Osteoblast (primary cell): ENCODE measurements around the gene MBD3L4. TPM values are rescaled to one million over a fixed set of nuclear protein-coding genes. Genes with fewer than 3 reads are reported as not detected.
A peak's percentile ranks its signal among the peaks of the same experiment; 100 is the strongest.
"Not testable (repeated sequence)": the region's sequence is repeated elsewhere in the genome, so short reads cannot be mapped to it uniquely, and the experiment has no call there.

ENCODE experiments used
- DNase-seq: peaks from one replicate; pipeline ENCODE4 v3.0.0; 2011; ENCODE audit warnings: low spot score, mixed read lengths; ENCODE audit not compliant: insufficient read length; ENCODE audit errors: missing footprints
- H2AFZ ChIP-seq: 2 replicates; pipeline ENCODE4 v1.6.0; 2011; ENCODE audit warnings: mild to moderate bottlenecking, low read length
- H3K27ac ChIP-seq: 2 replicates; pipeline ENCODE4 v1.5.1; 2011; ENCODE audit warnings: mild to moderate bottlenecking, low read depth, low read length, moderate library complexity
- H3K27me3 ChIP-seq: 2 replicates; pipeline ENCODE4 v1.6.0; 2012; ENCODE audit warnings: mild to moderate bottlenecking, control low read depth, inconsistent platforms, low read length, moderate library complexity; ENCODE audit not compliant: insufficient read depth
- H3K36me3 ChIP-seq: 2 replicates; pipeline ENCODE4 v1.5.1; 2011; ENCODE audit warnings: mild to moderate bottlenecking, low read length, control low read depth, moderate library complexity; ENCODE audit not compliant: insufficient read depth
- H3K4me1 ChIP-seq: 2 replicates; pipeline ENCODE4 v1.5.1; 2011; ENCODE audit warnings: mild to moderate bottlenecking, low read length, control low read depth, moderate library complexity; ENCODE audit not compliant: insufficient read depth
- H3K4me2 ChIP-seq: 2 replicates; pipeline ENCODE4 v1.6.0; 2011; ENCODE audit warnings: mild to moderate bottlenecking, low read length; ENCODE audit not compliant: insufficient read depth
- H3K4me3 ChIP-seq: fragments of 200-600 bp; sonication (generic); 3 replicates; pipeline ENCODE4 v1.5.1; 2012; ENCODE audit warnings: mild to moderate bottlenecking, low read length, inconsistent platforms; ENCODE audit not compliant: insufficient read depth
- H3K79me2 ChIP-seq: 2 replicates; pipeline ENCODE4 v1.6.0; 2012; ENCODE audit warnings: mild to moderate bottlenecking, low read length, control low read depth, inconsistent platforms; ENCODE audit not compliant: insufficient read depth
- H3K9me3 ChIP-seq: 2 replicates; pipeline ENCODE4 v1.5.1; 2011; ENCODE audit warnings: low read depth, low read length, control low read depth
- H4K20me1 ChIP-seq: 2 replicates; pipeline ENCODE4 v1.6.0; 2012; ENCODE audit warnings: mild to moderate bottlenecking, low read length, control low read depth; ENCODE audit not compliant: insufficient read depth
- total RNA-seq: library from RNA; depleted of rRNA; stranded (reverse); fragments of >200 nt; gene quantifications from 2 replicates; pipeline ENCODE4 v1.2.3, GENCODE V29; 2012
- TF ChIP-seq, protein P1 (sequence below): IDR thresholded peaks from 2 replicates; pipeline ENCODE4 v1.5.1; 2011; ENCODE audit warnings: mild to moderate bottlenecking, low read depth, low read length, moderate library complexity; ENCODE audit errors: extremely low read depth

Gene MBD3L4
- total RNA-seq = not detected in 2 replicates

- not testable (repeated sequence) for H3K4me2 ChIP-seq, H3K27me3 ChIP-seq, H3K79me2 ChIP-seq, DNase-seq, H3K4me1 ChIP-seq, H3K27ac ChIP-seq, H3K9me3 ChIP-seq, H4K20me1 ChIP-seq, H3K4me3 ChIP-seq, H3K36me3 ChIP-seq, H2AFZ ChIP-seq
These were observed at the start of gene MBD3L4 for GRCh38 chr19:7040079-7040478. Gene MBD3L4, minus strand, starts transcription at chr19:7040179. Its CDS starts 35 bp downstream, at chr19:7040144.

DNA sequence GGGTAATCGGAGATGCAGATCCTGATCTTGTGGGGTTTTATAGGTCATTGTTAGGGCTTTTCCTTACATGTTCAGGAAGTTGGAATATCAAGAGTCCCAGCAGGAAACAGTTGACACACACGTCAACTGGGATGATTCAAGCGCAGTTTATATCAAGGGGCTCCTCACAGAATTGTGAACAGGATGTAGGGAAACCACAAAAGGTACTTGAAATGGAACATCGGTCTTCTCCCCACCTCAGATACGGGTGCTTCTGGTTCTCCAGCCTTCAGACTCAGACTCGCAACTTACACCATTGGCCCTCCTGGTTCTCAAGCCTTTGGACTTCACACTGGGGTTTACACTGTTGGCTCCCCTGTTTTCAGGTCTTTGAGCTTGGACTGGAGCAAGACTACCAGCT lies 49.0 kb upstream of the MBD3L4 start:
- no peaks in the 10 kb centered on the region for H3K4me1 ChIP-seq
- H3K9me3 ChIP-seq = peaks cover 17% of the 10 kb centered on the region
- H3K36me3 ChIP-seq = peaks cover 8% of the 10 kb centered on the region
- H3K4me2 ChIP-seq = no peak overlapping the region
- TF ChIP-seq, protein P1, sequence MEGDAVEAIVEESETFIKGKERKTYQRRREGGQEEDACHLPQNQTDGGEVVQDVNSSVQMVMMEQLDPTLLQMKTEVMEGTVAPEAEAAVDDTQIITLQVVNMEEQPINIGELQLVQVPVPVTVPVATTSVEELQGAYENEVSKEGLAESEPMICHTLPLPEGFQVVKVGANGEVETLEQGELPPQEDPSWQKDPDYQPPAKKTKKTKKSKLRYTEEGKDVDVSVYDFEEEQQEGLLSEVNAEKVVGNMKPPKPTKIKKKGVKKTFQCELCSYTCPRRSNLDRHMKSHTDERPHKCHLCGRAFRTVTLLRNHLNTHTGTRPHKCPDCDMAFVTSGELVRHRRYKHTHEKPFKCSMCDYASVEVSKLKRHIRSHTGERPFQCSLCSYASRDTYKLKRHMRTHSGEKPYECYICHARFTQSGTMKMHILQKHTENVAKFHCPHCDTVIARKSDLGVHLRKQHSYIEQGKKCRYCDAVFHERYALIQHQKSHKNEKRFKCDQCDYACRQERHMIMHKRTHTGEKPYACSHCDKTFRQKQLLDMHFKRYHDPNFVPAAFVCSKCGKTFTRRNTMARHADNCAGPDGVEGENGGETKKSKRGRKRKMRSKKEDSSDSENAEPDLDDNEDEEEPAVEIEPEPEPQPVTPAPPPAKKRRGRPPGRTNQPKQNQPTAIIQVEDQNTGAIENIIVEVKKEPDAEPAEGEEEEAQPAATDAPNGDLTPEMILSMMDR = no peak
- H3K79me2 ChIP-seq = no peaks in the 10 kb centered on the region
- H3K27me3 ChIP-seq = no peaks in the 10 kb centered on the region
- no peak overlapping the region for H3K4me3 ChIP-seq
- DNase-seq = no peak
- H3K27ac ChIP-seq = no peak overlapping the region
- no peaks in the 10 kb centered on the region for H4K20me1 ChIP-seq
- no peak overlapping the region for H2AFZ ChIP-seq

- no peaks in the 10 kb centered on the region for H3K4me1 ChIP-seq
- no peak overlapping the region for H3K4me2 ChIP-seq
- H3K79me2 ChIP-seq = no peaks in the 10 kb centered on the region
- H3K36me3 ChIP-seq = peaks cover 65% of the 10 kb centered on the region
- no peak for DNase-seq
- H3K27me3 ChIP-seq = no peaks in the 10 kb centered on the region
- TF ChIP-seq, protein P1 = no peak
- H4K20me1 ChIP-seq = no peaks in the 10 kb centered on the region
- no peak overlapping the region for H3K27ac ChIP-seq
- peaks cover 58% of the 10 kb centered on the region for H3K9me3 ChIP-seq
- H2AFZ ChIP-seq = no peak overlapping the region
- H3K4me3 ChIP-seq = peak overlapping the region; percentile 24
These were observed 43.3 kb upstream of the MBD3L4 start for GRCh38 chr19:7083076-7083956.

GRCh38 chr19:7078008-7078407 lies 38.0 kb upstream of the MBD3L4 start:
- Histone ChIP-seq H3K27me3 (no peaks in the 10 kb centered on the region), H3K4me2 (no peak overlapping the region), H4K20me1 (no peaks in the 10 kb centered on the region), H3K9me3 (peaks cover 43% of the 10 kb centered on the region), H3K36me3 (peaks cover 90% of the 10 kb centered on the region), H3K79me2 (no peaks in the 10 kb centered on the region), H3K4me3 (no peak overlapping the region), H3K27ac (no peak overlapping the region), H3K4me1 (no peaks in the 10 kb centered on the region), H2AFZ (no peak overlapping the region)
- no peak for DNase-seq
- TF ChIP-seq, protein P1 = no peak
